Hematopoietic multipotent progenitor cell treated with erythropoietin and hydrocortisone succinate and interleukin-3 and kit ligand, for 17 days (in vitro differentiated cells): Measurements from ENCODE around the gene GABRQ.

Experiments used
- DNase-seq: peaks from one replicate; pipeline ENCODE4 v3.0.0-alpha.2; 2015; ENCODE audit warnings: low spot score

Gene GABRQ

DNA sequence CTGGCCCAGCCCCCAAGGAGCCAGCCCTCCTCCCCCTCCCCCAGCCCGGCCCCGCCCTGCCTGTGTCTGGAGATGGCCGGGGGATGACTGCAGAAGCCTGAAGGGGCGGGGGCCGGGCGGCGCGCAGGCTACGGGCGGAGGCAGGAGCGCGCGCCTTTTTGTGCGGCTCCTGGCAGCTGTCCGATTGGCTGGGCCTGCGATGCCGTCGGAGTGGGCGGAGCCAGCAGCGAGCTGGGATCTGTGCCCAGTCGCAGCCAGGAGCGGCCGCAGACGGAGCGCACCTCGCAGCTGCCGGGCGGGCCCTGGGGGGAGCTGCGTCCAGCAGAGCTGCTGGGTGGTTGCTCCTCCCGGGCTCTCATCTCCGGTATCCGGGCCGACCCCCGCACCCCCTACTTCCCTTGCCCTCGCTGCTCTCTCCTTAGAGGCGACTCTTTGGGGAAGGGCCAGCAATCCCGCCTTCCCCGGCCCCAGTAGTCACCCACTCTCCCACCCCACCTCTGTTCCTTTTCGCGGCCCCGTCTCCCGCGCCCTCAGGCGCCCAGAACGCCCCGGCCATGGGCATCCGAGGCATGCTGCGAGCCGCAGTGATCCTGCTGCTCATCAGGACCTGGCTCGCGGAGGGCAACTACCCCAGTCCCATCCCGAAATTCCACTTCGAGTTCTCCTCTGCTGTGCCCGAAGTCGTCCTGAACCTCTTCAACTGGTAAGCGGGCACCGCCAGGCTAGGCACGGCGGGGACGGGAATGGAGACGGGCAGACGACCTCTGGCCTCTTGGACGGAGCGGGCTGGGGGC lies at the start of gene GABRQ:
Gene GABRQ, plus strand, starts transcription at position 247 of the 794 bp plus-strand sequence. Its CDS starts 308 bp downstream, at position 555.
- DNase-seq = no peak

DNA sequence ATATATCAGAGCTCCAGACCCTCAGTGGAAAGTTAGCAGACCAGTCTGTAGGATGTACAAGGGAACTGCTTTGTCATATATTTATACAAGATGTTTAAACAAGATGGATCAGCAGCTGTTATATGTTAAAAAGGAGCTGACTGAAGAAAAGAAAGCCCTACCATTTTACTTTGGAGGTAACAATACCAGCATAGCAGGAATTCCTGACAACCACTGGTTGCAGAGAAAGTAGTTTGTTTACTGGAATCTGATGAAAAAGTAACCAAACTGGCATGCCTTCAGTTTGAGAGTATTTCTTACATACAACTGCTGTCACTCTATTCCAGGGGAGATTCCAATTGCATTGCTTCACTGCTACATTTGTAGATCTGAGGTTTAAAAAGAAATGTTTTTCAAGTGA lies 49.5 kb upstream of the GABRQ start:
- no peak for DNase-seq

DNA sequence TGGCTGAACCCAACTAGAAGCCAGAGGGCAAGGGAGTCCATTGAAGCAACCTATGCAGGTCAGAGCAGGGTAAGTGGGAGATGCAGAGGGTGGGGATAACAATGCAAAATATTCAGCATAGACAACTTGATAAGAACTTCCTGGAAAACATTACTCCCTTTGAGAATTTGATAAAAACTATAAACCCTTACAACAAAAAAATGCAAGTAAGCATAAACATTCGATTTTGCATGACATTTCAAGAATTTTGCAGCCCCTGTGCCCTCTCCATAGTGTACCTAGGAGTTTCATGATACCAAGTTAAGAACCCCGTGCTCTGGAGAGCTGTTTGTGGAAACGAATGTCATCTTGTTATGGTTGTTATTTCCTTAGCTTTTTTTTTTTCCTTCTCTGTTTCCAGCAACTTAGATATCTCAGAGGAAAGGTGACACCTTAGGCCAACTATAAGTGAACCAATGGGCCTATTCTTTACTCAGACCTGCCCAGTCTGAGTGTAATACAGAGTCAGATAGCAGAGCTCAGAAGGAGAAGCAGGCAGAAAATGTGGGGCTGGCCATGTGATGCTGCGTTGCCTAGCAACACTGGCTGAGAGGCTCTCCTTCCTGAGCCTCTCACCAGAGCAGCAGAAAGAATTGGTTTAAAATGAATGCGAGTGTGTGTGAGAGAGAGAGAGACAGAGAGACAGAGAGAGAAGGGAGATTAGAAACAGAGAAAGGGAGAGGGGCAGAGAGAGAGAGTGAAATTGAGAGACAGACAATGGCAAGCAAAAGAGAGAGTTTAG lies 36.7 kb upstream of the GABRQ start:
- DNase-seq = no peak

DNA sequence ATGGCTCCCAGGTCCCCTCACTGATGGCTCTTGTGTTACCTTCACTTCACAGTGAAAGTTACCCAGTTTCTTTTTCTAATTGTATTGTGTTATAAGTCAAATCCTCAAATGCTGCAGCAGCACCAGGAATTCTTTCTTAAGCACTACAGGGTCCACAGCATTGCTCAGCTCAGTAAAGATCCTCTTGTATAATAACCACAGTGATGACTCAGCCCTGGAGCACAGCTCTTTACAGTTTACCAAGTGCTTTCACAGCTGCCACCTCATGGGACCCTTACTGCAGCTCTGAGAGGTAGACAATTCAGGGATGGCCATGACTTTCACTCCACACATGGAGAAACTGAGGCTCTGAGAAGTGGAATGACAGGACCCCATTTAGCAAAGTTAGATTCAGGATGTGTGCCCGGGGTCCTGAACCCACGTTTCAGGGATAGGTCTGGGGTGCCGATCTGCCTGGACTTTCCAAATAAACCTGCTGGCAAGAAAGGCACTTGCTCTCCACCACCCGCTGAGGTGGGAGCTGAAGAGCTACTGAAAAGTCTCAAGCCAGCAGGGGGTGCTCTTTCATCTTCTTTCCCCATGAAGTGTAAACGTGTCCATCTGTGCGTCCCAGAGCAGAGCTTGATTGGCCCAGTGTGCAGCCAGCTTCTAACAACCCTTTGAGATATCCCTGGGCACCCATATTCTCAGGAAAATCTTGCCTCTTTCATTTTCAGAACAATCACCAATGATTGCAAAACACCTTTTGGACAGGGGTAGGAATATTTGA lies 35.7 kb upstream of the GABRQ start:
- DNase-seq = no peak

DNA sequence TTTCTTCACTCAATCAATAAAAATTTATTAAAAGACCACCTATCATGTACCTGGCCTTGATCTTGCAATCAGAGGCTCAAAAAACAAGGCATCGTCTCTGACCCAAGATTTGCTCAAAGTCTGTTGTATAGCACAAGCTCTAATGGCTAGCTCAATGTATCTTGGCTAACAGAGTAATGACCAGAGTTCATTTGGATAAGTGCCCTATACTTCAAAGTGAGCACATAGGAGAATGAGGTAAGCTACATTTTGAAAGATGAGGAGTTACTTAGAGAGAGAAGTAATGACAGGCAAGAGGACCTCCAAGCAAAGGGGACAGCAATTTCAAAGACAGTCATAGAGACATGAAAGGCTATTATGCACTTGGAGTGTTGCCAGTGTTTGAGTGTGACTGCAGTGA lies 22.9 kb upstream of the GABRQ start:
- DNase-seq = no peak

DNA sequence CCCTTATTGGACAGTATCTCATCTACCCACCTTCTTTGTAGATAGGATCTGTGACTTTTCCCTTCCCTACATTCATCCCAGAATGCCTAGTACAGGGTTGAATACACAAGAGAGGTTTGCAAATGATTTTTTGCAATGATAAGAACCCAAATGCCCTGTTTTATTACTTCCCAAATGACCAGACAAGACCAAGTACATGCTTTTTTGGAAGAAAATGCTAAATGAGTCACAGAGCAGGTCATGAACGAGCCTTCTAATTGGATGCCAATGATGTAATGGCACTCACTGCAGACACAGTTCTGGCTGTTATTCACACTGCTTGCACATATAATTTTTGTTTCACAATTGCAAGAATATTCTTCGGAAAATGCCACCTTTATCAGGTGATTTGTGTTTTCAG lies 17.8 kb upstream of the GABRQ start:
- no peak for DNase-seq

DNA sequence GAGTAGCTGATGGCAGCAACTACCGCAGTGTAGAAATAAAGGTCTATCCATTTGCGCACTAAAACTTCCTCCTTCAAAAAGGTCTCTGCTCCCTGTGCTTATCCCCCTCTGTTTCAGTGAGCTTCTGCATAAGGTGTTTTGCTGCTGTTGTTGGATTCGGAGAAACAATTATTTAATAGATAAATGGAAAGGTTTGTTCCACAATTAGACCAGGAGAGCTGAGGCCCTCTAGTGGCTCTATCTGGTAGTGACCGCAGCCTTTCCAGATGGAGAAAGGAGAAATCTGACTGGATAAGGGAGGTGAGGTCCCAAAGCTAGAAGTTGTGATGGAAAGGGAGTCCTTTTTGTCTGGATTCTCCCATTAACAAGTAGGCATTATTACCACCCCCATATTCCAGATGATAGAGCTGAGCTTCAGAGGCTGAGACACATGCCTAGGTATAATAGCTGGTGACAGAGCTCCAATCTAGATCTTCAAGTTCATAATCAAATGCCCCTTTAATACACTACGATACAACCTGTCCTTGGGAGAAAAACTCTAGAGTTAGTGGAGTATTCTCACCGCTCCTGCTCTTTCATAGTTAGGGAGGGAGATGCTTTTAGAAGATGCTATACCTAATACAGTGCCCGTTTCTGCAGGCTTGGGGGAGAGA lies 5.1 kb upstream of the GABRQ start:
- peak; percentile 5 for DNase-seq

DNA sequence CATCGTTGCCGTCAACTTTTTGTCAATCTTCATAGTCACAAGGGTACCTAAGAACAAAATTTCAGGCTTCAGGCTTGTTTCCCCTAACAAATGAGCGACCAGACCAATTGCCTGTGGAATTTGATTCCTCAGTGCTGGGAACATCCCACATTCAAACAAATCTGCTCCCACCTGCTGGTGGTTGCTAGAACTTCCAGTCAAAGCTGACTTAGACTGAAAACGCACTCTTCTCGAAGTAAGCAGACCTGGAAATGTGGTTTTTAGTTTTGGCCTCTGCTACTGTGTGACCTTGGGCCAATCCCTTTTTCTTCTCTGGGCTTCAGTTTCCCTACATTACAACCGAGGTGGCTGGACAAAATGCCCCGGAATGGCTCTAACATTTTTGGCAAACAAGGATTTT lies 1.8 kb upstream of the GABRQ start:
- no peak for DNase-seq

- DNase-seq = no peak
Observed at GRCh38 chrX:152638443-152638904, 779 bp downstream of the GABRQ start.

DNA sequence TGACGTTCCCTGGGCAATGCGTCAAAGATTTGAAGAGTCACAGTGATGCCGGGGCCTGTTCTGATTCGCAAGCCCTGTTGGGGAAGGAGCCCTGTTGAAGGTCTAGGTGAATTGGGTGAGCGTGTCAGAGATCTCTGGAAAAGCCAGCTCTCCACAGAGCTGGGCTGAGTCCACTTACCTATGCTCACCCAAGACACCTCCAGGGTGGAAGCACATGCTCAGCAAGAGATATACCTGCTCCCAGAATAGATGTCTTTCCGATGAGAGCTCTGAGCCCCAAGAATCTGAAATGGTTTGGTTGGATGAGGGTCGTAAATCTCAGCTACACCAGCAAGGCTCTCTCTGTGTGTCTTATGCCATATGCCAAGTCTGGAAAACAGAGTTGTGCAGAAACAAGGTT lies 1.7 kb downstream of the GABRQ start:
- no peak for DNase-seq

DNA sequence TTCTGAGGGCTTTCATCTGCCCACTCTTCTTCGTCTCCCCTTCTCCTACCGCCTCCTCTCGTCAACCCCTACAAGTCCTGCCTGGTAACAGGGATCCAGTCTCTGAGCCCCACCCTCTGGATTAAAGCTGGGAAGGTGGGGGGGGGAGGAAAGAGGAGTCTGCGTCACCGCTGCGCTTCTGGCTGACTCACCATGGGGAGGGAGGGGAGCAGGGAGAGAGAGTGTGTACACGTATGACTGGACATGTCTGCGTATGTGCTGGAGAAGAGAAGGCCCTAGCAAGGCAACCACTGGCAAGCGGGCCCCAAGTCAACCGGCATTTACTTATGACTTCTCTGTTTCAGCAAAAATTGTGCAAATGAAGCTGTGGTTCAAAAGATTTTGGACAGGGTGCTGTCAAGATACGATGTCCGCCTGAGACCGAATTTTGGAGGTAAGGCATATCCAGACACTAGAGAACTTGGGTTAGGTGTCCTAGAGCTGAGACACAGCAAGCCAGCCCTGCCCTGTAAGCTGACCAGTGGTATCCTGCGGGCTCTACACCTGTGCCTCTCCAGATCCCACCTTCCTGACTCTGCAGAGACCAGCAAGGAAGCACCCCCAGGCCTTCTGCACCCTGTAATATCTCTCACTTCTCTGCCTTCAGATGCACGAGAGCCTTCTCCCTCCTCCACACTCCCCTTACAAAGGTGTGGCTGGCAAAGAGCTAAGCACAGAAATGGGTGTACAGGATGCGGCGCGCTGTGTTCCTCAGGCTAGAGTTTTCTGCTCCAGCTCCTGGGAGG lies 2.5 kb downstream of the GABRQ start:
- DNase-seq = no peak

- no peak for DNase-seq
Observed at GRCh38 chrX:152641256-152641875, 3.7 kb downstream of the GABRQ start.

- DNase-seq = no peak
Observed at GRCh38 chrX:152641996-152642395, 4.3 kb downstream of the GABRQ start.

GRCh38 chrX:152642931-152643564 lies 5.4 kb downstream of the GABRQ start:
- DNase-seq = no peak

GRCh38 chrX:152646961-152647360 lies 9.3 kb downstream of the GABRQ start:
- no peak for DNase-seq

- no peak for DNase-seq
Observed at GRCh38 chrX:152647978-152648377, 10.3 kb downstream of the GABRQ start.

- DNase-seq = no peak
Observed at GRCh38 chrX:152652060-152652459, 14.4 kb downstream of the GABRQ start.

- DNase-seq = no peak
Observed at GRCh38 chrX:152652467-152652866, 14.8 kb downstream of the GABRQ start.

GRCh38 chrX:152656087-152656486 lies 18.4 kb downstream of the GABRQ start:
- no peak for DNase-seq

GRCh38 chrX:152656890-152657289 lies 19.2 kb downstream of the GABRQ start:
- DNase-seq = no peak
